ENCODE measurements around the gene MTMR4.

MTMR4 gene

DNA sequence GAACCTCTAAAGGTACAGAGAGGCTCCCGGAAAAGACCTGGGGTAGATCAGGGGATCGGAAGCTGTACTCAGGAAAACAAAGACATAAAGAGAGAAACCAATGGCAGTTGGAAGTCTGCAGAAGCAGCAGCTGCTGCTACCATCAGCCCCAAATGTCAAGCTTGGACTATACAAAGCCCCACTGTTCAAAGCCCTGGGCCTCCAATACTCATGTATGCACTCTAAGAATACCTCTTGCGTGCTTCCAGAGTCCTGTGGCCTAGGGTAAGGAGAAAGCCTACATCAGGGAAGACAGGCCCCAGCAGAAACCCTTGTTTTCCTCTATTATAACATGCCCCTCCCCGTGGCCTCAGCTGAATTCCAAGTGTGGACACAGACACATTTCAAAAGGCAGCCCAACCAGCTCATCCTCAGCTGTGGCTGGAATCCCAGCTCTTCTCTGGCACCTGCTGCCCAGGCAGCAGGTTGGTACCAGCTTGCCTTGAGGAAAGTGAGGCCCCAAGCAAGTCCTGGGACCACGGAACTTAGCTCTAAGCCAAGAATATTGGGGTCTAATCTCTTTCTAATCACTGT lies 19.3 kb upstream of the MTMR4 start:
- TF ChIP-seq, protein P1, sequence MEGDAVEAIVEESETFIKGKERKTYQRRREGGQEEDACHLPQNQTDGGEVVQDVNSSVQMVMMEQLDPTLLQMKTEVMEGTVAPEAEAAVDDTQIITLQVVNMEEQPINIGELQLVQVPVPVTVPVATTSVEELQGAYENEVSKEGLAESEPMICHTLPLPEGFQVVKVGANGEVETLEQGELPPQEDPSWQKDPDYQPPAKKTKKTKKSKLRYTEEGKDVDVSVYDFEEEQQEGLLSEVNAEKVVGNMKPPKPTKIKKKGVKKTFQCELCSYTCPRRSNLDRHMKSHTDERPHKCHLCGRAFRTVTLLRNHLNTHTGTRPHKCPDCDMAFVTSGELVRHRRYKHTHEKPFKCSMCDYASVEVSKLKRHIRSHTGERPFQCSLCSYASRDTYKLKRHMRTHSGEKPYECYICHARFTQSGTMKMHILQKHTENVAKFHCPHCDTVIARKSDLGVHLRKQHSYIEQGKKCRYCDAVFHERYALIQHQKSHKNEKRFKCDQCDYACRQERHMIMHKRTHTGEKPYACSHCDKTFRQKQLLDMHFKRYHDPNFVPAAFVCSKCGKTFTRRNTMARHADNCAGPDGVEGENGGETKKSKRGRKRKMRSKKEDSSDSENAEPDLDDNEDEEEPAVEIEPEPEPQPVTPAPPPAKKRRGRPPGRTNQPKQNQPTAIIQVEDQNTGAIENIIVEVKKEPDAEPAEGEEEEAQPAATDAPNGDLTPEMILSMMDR (conservative IDR thresholded peaks at IDR 0.05; ENCODE audit: control insufficient read depth, insufficient read depth, low read depth, low read length), result no peak
- DNase-seq (ENCODE audit: low read depth), result no peak
- H3K4me3 ChIP-seq (ENCODE audit: control insufficient read depth, low read depth, low read length), result no peak overlapping the region

DNA sequence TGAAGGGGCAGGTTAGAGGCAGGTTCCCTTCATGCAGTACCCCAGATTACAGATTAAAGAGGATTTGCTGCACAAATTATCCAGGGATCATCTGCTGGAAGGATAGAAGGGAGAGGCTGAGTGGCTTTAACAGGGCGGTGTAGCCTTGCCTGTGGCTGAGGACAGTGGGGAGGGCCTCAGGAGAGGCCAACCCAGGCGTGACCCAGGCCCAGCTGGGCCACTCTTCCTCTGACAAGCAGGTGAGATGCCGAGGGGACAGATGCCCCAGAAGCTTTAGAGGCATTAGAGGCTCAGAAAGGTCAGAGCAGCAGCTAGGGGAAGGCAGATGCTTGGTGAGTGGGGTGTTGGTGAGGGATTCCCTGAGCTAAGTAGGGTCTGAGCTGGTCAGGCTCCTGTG lies 18.1 kb upstream of the MTMR4 start:
- no peak overlapping the region for H3K4me3 ChIP-seq (ENCODE audit: control insufficient read depth, low read depth, low read length)
- DNase-seq (ENCODE audit: low read depth), result no peak
- TF ChIP-seq, protein P1 (conservative IDR thresholded peaks at IDR 0.05; ENCODE audit: control insufficient read depth, insufficient read depth, low read depth, low read length), result no peak

DNA sequence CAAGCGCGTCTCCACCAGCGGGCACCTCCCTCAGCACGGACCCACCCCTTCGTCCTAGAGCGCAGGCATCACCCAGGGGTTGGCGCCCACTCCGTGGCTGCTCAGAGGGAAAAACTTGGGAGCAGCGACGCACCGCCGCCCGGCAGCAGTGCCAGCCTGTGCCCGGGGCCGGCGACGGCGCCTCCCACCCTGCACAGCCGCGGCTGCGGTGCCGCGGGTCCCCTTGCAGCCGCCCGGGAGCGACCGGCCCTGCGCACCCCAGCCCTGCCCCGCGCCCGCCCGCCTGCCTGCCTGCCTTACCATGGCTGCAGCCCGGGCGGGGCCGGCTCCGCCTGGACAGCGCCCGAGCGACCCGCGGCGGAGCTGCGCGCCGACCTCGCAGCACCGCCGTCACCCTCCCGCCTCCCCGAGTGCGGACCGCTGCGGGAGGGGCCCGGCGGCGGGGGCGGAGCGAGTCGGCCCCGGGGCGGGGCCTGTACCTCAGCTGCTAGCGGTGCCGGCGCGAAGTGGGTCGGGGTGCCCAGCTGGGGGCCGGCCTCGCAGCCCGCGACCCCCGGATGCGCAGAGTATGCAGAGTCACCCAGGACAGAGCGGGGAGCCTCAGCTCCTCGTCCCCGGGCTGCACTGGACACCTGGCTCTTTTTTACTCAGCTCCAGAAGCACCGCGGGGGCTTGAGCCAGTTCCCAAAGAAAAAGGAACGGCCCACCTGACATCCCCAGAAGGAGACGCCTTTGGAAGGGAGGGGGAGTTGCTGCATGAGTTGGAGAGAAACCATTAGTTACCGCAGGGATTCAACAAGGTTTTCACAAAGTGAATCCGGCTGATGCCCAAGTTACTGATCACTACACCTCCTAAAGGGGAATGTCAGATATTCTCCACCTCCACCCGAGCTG lies 17.5 kb upstream of the MTMR4 start:
- H3K4me3 ChIP-seq (ENCODE audit: control insufficient read depth, low read depth, low read length), result peak overlapping the region; percentile 21
- peak; percentile 12 for DNase-seq (ENCODE audit: low read depth)
- TF ChIP-seq, protein P1 (conservative IDR thresholded peaks at IDR 0.05; ENCODE audit: control insufficient read depth, insufficient read depth, low read depth, low read length), result no peak

DNA sequence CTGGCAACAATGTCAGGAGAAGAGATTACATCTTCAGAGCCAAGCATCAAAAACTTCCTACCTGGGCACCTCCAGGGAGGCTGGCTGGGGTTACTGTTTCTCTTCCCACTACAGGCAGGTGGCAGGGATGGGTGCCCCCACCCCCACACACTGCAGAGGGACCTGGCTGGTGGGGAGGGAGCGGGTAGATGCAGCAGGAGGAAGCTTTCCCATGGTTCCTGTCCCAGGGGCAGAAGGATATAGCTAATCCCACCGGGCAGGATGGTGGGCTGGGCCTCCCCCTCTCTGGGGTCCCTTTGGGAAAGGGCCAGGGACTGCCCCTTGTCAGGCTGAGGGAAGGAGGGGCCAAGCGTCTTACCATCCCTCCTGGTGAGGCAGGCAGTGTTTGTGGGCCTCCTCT lies 16.7 kb upstream of the MTMR4 start:
- TF ChIP-seq, protein P1 (conservative IDR thresholded peaks at IDR 0.05; ENCODE audit: control insufficient read depth, insufficient read depth, low read depth, low read length), result no peak
- no peak overlapping the region for H3K4me3 ChIP-seq (ENCODE audit: control insufficient read depth, low read depth, low read length)
- no peak for DNase-seq (ENCODE audit: low read depth)

DNA sequence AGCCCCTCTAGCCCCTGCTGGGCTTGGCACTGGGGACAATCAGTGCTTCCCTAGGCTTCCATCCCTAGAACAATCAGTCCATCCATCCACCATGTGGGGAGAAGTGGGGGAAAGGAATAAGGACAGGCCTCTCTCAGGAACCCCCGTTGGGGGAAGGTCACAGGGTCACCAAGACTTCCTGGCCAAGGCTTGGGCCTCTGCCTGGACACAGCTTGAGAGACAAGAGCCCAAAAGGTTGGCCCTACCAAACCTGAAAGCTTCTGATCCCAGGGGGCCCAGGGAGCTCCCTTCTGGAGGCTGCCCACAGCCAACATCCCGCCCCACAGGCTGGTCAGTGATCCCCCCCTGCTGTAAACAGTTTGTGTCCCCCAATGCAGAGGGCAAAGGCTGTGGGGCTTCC lies 16.2 kb upstream of the MTMR4 start:
- no peak for DNase-seq (ENCODE audit: low read depth)
- H3K4me3 ChIP-seq (ENCODE audit: control insufficient read depth, low read depth, low read length), result no peak overlapping the region
- TF ChIP-seq, protein P1 (conservative IDR thresholded peaks at IDR 0.05; ENCODE audit: control insufficient read depth, insufficient read depth, low read depth, low read length), result no peak

DNA sequence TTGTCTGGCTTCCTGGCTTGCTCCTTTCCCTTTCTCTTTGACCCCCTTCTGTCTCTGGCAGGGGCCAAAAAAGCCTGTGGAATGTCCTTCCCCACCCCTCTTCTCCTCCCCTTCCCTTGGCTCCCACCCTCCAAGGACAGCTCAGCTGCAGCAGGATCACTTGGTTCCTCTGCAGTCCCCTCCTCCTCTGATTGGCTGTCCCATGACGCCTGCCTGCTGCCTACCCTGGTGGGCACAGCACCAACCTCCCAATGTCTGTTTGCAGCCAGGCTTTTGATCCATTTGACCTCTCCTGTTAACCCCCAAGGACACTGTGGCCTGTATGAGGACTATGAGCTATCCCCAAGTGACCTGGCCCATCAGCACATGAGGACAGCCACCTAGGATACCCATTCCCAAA lies 14.8 kb upstream of the MTMR4 start:
- no peak overlapping the region for H3K4me3 ChIP-seq (ENCODE audit: control insufficient read depth, low read depth, low read length)
- DNase-seq (ENCODE audit: low read depth), result no peak
- TF ChIP-seq, protein P1 (conservative IDR thresholded peaks at IDR 0.05; ENCODE audit: control insufficient read depth, insufficient read depth, low read depth, low read length), result no peak
